ENCODE measurements around the gene PTPRB.

The PTPRB gene

DNA sequence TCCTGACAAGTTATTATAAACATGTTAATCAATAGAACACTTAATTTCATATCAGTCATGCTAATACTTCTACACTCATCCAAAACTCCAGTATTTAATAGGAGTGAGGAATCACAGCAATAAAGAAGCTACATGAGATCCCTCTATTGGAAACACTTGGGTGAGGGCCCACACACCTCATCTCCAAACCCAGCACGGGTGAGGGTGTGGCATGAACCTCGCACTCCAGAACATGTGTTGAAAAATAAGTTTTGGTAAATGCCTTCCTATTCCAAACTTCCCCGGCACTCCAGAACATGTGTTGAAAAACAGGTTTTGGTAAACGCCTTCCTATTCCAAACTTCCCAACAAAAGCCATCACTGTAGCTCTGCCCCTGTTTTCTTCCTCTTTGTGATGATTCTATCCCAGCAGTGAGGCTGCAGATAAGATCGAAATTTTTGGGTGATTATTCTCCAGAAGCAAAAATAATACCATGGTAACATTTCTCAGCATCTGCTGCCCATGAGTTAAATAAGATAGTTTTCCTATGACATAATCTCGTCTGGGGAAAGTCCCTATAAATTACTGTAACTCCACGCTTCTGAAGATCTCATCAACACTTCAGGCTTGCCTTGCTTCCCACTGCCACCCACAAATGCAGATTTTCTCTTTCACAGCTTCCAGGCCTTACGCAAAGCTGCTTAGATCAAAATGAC is 24.4 kb upstream of the PTPRB start:
- no peaks in the 10 kb centered on the region for H3K9me3 ChIP-seq (ENCODE audit: control insufficient read depth in 5 of 5, low read length in 5 of 5)
- H3K36me3 ChIP-seq (ENCODE audit: control insufficient read depth in 5 of 5, insufficient read depth in 5 of 5, low read length in 5 of 5): no peaks in the 10 kb centered on the region
- peaks cover 0 to 11% (median 0%) of the 10 kb centered on the region in 5 donors for H3K4me1 ChIP-seq (ENCODE audit: control insufficient read depth in 5 of 5, insufficient read depth in 5 of 5, low read length in 5 of 5)
- no peak overlapping the region for H3K9ac ChIP-seq (ENCODE audit: low read length in 5 of 5)
- H3K27ac ChIP-seq (ENCODE audit: low read depth, low read length): no peak overlapping the region
- no peaks in the 10 kb centered on the region for H3K27me3 ChIP-seq (ENCODE audit: control insufficient read depth in 5 of 5, insufficient read depth in 4 of 5, low read length in 5 of 5)
- H3K4me3 ChIP-seq (ENCODE audit: low read depth in 1 of 5, low read length in 5 of 5): no peak overlapping the region

DNA sequence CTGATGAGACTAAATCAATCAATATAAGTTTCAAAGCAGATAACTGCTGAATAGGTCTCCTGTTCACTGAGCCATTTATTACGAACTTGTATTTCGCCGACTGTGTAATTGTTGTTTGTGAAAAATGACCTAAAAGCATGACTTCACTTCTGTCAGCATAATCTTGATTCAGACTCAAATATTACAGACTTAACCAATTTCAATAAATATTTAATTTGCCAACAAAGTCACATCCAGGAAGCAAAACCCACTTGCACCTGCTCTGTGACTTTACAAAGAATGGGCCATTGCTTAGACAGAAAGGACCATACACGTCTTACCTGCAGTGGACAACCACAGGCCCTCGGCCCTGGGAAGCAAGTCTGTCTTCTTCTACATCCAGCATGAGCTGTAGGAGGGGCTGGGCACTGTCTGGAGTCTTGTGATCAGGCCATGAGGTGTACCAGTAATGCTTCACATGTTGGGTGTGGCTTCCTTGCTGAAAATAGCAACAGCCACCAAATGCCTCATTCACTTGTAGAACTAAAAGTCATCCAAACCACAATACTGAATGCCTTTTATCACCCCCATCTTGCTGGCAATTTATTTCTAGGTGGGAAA is 23.5 kb upstream of the PTPRB start:
- peaks cover 0 to 11% (median 0%) of the 10 kb centered on the region in 5 donors for H3K4me1 ChIP-seq (ENCODE audit: control insufficient read depth in 5 of 5, insufficient read depth in 5 of 5, low read length in 5 of 5)

DNA sequence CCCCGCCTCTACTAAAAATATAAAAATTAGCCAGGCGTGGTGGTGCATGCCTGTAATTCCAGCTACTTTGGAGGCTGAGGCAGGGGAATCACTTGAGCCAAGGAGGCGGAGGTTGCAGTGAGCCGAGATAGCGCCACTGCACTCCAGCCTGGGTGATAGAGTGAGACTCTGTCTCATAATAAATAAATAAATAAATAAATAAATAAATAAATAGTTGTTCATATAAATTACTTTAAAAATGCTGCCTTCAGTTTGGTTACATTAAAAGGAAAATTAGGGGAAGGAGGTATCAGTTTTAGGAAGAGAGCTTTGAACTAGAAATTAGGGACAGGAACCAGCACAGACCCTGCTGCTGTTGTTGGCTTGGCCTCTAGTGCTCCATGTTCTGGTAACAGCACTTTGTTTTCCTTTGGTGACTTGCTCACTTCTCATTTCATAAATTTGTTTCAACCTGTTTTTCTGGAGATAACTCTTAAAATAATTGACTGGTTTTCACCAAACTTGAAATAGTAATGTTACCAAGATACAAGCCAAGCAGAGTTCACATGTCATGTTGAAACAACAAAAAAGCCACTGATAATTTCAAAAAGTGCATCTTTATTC is 22.9 kb upstream of the PTPRB start:
- H3K4me3 ChIP-seq (ENCODE audit: low read depth in 1 of 5, low read length in 5 of 5): no peak overlapping the region
- H3K4me1 ChIP-seq (ENCODE audit: control insufficient read depth in 5 of 5, insufficient read depth in 5 of 5, low read length in 5 of 5): peaks cover 0 to 11% (median 0%) of the 10 kb centered on the region in 5 donors
- no peak overlapping the region for H3K9ac ChIP-seq (ENCODE audit: low read length in 5 of 5)
- H3K27me3 ChIP-seq (ENCODE audit: control insufficient read depth in 5 of 5, insufficient read depth in 4 of 5, low read length in 5 of 5): no peaks in the 10 kb centered on the region
- H3K9me3 ChIP-seq (ENCODE audit: control insufficient read depth in 5 of 5, low read length in 5 of 5): no peaks in the 10 kb centered on the region
- H3K36me3 ChIP-seq (ENCODE audit: control insufficient read depth in 5 of 5, insufficient read depth in 5 of 5, low read length in 5 of 5): no peaks in the 10 kb centered on the region
- no peak overlapping the region for H3K27ac ChIP-seq (ENCODE audit: low read depth, low read length)

More for the DNA sequence above, 23.5 kb upstream of the PTPRB start:
- no peak overlapping the region for H3K27ac ChIP-seq (ENCODE audit: low read depth, low read length)
- H3K36me3 ChIP-seq (ENCODE audit: control insufficient read depth in 5 of 5, insufficient read depth in 5 of 5, low read length in 5 of 5): no peaks in the 10 kb centered on the region
- no peak overlapping the region for H3K9ac ChIP-seq (ENCODE audit: low read length in 5 of 5)
- no peaks in the 10 kb centered on the region for H3K27me3 ChIP-seq (ENCODE audit: control insufficient read depth in 5 of 5, insufficient read depth in 4 of 5, low read length in 5 of 5)
- no peak overlapping the region for H3K4me3 ChIP-seq (ENCODE audit: low read depth in 1 of 5, low read length in 5 of 5)
- H3K9me3 ChIP-seq (ENCODE audit: control insufficient read depth in 5 of 5, low read length in 5 of 5): no peaks in the 10 kb centered on the region

DNA sequence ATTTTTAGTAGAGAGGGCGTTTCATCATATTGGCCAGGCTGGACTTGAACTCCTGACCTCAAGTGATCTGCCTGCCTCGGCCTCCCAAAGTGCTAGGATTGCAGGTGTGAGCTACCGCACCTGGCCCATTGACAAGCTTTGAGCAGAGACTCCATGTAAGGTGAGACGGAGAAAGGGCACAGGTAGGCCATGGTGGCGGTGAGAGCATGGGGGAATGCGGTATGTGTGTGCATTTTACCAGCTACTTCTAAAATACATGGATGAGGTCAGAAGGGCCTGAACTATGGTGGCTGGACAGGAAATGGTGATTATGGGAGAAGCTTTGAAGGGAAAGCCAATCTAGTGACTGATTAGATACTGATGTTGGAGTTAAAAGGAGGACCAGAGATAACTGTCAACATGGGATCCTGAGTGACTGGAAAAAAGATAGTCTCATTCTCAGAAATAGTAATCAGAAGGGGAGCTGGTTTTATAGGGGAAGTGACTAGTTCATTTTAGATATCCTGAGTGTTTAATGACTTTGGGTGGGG is 21.9 kb upstream of the PTPRB start:
- no peaks in the 10 kb centered on the region for H3K36me3 ChIP-seq (ENCODE audit: control insufficient read depth in 5 of 5, insufficient read depth in 5 of 5, low read length in 5 of 5)
- peaks cover 0 to 11% (median 0%) of the 10 kb centered on the region in 5 donors for H3K4me1 ChIP-seq (ENCODE audit: control insufficient read depth in 5 of 5, insufficient read depth in 5 of 5, low read length in 5 of 5)
- no peaks in the 10 kb centered on the region for H3K27me3 ChIP-seq (ENCODE audit: control insufficient read depth in 5 of 5, insufficient read depth in 4 of 5, low read length in 5 of 5)
- H3K4me3 ChIP-seq (ENCODE audit: low read depth in 1 of 5, low read length in 5 of 5): no peak overlapping the region
- H3K9ac ChIP-seq (ENCODE audit: low read length in 5 of 5): no peak overlapping the region
- H3K9me3 ChIP-seq (ENCODE audit: control insufficient read depth in 5 of 5, low read length in 5 of 5): no peaks in the 10 kb centered on the region
- H3K27ac ChIP-seq (ENCODE audit: low read depth, low read length): no peak overlapping the region

- no peak overlapping the region for H3K4me3 ChIP-seq (ENCODE audit: low read depth in 1 of 5, low read length in 5 of 5)
- H3K9me3 ChIP-seq (ENCODE audit: control insufficient read depth in 5 of 5, low read length in 5 of 5): no peaks in the 10 kb centered on the region
- no peak overlapping the region for H3K27ac ChIP-seq (ENCODE audit: low read depth, low read length)
- no peaks in the 10 kb centered on the region for H3K27me3 ChIP-seq (ENCODE audit: control insufficient read depth in 5 of 5, insufficient read depth in 4 of 5, low read length in 5 of 5)
- H3K36me3 ChIP-seq (ENCODE audit: control insufficient read depth in 5 of 5, insufficient read depth in 5 of 5, low read length in 5 of 5): no peaks in the 10 kb centered on the region
- H3K4me1 ChIP-seq (ENCODE audit: control insufficient read depth in 5 of 5, insufficient read depth in 5 of 5, low read length in 5 of 5): peaks cover 0 to 11% (median 0%) of the 10 kb centered on the region in 5 donors
- no peak overlapping the region for H3K9ac ChIP-seq (ENCODE audit: low read length in 5 of 5)
Observed at GRCh38 chr12:70657616-70658286, 20.5 kb upstream of the PTPRB start.

GRCh38 chr12:70652451-70652850 is 15.2 kb upstream of the PTPRB start:
- Histone ChIP-seq H3K9me3 (ENCODE audit: control insufficient read depth in 5 of 5, low read length in 5 of 5) (no peaks in the 10 kb centered on the region), H3K27me3 (ENCODE audit: control insufficient read depth in 5 of 5, insufficient read depth in 4 of 5, low read length in 5 of 5) (no peaks in the 10 kb centered on the region), H3K4me1 (ENCODE audit: control insufficient read depth in 5 of 5, insufficient read depth in 5 of 5, low read length in 5 of 5) (peaks cover 0 to 18% (median 0%) of the 10 kb centered on the region in 5 donors), H3K9ac (ENCODE audit: low read length in 5 of 5) (no peak overlapping the region), H3K36me3 (ENCODE audit: control insufficient read depth in 5 of 5, insufficient read depth in 5 of 5, low read length in 5 of 5) (no peaks in the 10 kb centered on the region), H3K4me3 (ENCODE audit: low read depth in 1 of 5, low read length in 5 of 5) (no peak overlapping the region), H3K27ac (ENCODE audit: low read depth, low read length) (no peak overlapping the region)

- no peak overlapping the region for H3K4me3 ChIP-seq (ENCODE audit: low read depth in 1 of 5, low read length in 5 of 5)
- no peak overlapping the region for H3K9ac ChIP-seq (ENCODE audit: low read length in 5 of 5)
- peaks cover 0 to 48% (median 0%) of the 10 kb centered on the region in 5 donors for H3K4me1 ChIP-seq (ENCODE audit: control insufficient read depth in 5 of 5, insufficient read depth in 5 of 5, low read length in 5 of 5)
- H3K36me3 ChIP-seq (ENCODE audit: control insufficient read depth in 5 of 5, insufficient read depth in 5 of 5, low read length in 5 of 5): no peaks in the 10 kb centered on the region
- no peak overlapping the region for H3K27ac ChIP-seq (ENCODE audit: low read depth, low read length)
- no peaks in the 10 kb centered on the region for H3K9me3 ChIP-seq (ENCODE audit: control insufficient read depth in 5 of 5, low read length in 5 of 5)
- H3K27me3 ChIP-seq (ENCODE audit: control insufficient read depth in 5 of 5, insufficient read depth in 4 of 5, low read length in 5 of 5): peaks cover 0 to 4% (median 0%) of the 10 kb centered on the region in 5 donors
Observed at GRCh38 chr12:70648831-70649230, 11.6 kb upstream of the PTPRB start.

GRCh38 chr12:70648191-70648590 is 11.0 kb upstream of the PTPRB start:
- H3K9me3 ChIP-seq (ENCODE audit: control insufficient read depth in 5 of 5, low read length in 5 of 5): no peaks in the 10 kb centered on the region
- no peak overlapping the region for H3K4me3 ChIP-seq (ENCODE audit: low read depth in 1 of 5, low read length in 5 of 5)
- H3K27me3 ChIP-seq (ENCODE audit: control insufficient read depth in 5 of 5, insufficient read depth in 4 of 5, low read length in 5 of 5): peaks cover 0 to 4% (median 0%) of the 10 kb centered on the region in 5 donors
- no peak overlapping the region for H3K9ac ChIP-seq (ENCODE audit: low read length in 5 of 5)
- no peaks in the 10 kb centered on the region for H3K36me3 ChIP-seq (ENCODE audit: control insufficient read depth in 5 of 5, insufficient read depth in 5 of 5, low read length in 5 of 5)
- H3K4me1 ChIP-seq (ENCODE audit: control insufficient read depth in 5 of 5, insufficient read depth in 5 of 5, low read length in 5 of 5): peaks cover 0 to 48% (median 0%) of the 10 kb centered on the region in 5 donors
- no peak overlapping the region for H3K27ac ChIP-seq (ENCODE audit: low read depth, low read length)

- no peaks in the 10 kb centered on the region for H3K9me3 ChIP-seq (ENCODE audit: control insufficient read depth in 5 of 5, low read length in 5 of 5)
- H3K4me1 ChIP-seq (ENCODE audit: control insufficient read depth in 5 of 5, insufficient read depth in 5 of 5, low read length in 5 of 5): peaks cover 0 to 48% (median 0%) of the 10 kb centered on the region in 5 donors
- H3K36me3 ChIP-seq (ENCODE audit: control insufficient read depth in 5 of 5, insufficient read depth in 5 of 5, low read length in 5 of 5): no peaks in the 10 kb centered on the region
- H3K27ac ChIP-seq (ENCODE audit: low read depth, low read length): no peak overlapping the region
- H3K9ac ChIP-seq (ENCODE audit: low read length in 5 of 5): no peak overlapping the region
- peaks cover 0 to 4% (median 0%) of the 10 kb centered on the region in 5 donors for H3K27me3 ChIP-seq (ENCODE audit: control insufficient read depth in 5 of 5, insufficient read depth in 4 of 5, low read length in 5 of 5)
- H3K4me3 ChIP-seq (ENCODE audit: low read depth in 1 of 5, low read length in 5 of 5): no peak overlapping the region
Observed at GRCh38 chr12:70646850-70647249, 9.6 kb upstream of the PTPRB start.
